Mucosa of descending colon (tissue), 3 donors: ENCODE data around the gene USP49. TPM values are rescaled to one million over a fixed set of nuclear protein-coding genes. Genes with fewer than 3 reads are reported as not detected.

Experiments
- ATAC-seq: fragments of 200-7000 bp; cut with Tn5 transposase; one replicate; pipeline ENCODE4 v1.9.1; 2020; ENCODE audit warnings: mild to moderate bottlenecking, moderate library complexity
- DNase-seq, 3 donors: peaks; one replicate each; pipeline ENCODE4 v3.0.0-alpha.2; 2020
- H3K36me3 ChIP-seq: fragments of 200-600 bp; one replicate; pipeline ENCODE4 v1.8.0; 2021; ENCODE audit warnings: low read depth, mild to moderate bottlenecking
- H3K4me1 ChIP-seq: fragments of 200-600 bp; one replicate; pipeline ENCODE4 v1.8.0; 2021; ENCODE audit warnings: low read depth, mild to moderate bottlenecking
- H3K4me3 ChIP-seq: fragments of 200-600 bp; one replicate; pipeline ENCODE4 v1.8.0; 2021; ENCODE audit warnings: mild to moderate bottlenecking
- H3K9me3 ChIP-seq: fragments of 200-600 bp; one replicate; pipeline ENCODE4 v1.8.0; 2021; ENCODE audit warnings: mild to moderate bottlenecking
- intact Hi-C, 2 donors: fragments of 100-400 bp; cut with DNase I in 1 of 2; cut with micrococcal nuclease in 1 of 2; formaldehyde crosslinking; loops; one replicate each; pipeline versions ENCODE4 v1.11.0 to v1.11.1; 2022; cut with DNase I, micrococcal nuclease
- total RNA-seq, 3 donors: library from RNA; stranded (reverse); fragmentation: NEBNext Ultra II Directional in 2 of 3; extraction: Animal tissue kit (Norgen Biotek cat#: 25700) in 2 of 3; gene quantifications; one replicate each; pipeline versions ENCODE4 v1.2.1 to v1.2.4, GENCODE V29; 2021 to 2023
- TF ChIP-seq, protein P1 (sequence below): fragments of 200-600 bp; IDR thresholded peaks from one replicate; pipeline ENCODE4 v1.8.0; 2022; ENCODE audit warnings: antibody characterized with exemption, mild to moderate bottlenecking
- donor health status: DM: no; HTN: no; CAD: no; lungs with moderate emphysema.
- donor health status: DM: no; HTN: no; CAD: no.
- donor health status: DM: no; HTN: yes; CAD: no.

The USP49 gene
- total RNA-seq, 3 donors from 2014 or later = 2.8 to 3.7 (median 3.2) TPM

GRCh38 chr6:41774841-41775240 is 120.3 kb downstream of the USP49 start:
- H3K36me3 ChIP-seq = peaks cover 6% of the 10 kb centered on the region

GRCh38 chr6:41771058-41771983 is 123.9 kb downstream of the USP49 start:
- TF ChIP-seq, protein P1, sequence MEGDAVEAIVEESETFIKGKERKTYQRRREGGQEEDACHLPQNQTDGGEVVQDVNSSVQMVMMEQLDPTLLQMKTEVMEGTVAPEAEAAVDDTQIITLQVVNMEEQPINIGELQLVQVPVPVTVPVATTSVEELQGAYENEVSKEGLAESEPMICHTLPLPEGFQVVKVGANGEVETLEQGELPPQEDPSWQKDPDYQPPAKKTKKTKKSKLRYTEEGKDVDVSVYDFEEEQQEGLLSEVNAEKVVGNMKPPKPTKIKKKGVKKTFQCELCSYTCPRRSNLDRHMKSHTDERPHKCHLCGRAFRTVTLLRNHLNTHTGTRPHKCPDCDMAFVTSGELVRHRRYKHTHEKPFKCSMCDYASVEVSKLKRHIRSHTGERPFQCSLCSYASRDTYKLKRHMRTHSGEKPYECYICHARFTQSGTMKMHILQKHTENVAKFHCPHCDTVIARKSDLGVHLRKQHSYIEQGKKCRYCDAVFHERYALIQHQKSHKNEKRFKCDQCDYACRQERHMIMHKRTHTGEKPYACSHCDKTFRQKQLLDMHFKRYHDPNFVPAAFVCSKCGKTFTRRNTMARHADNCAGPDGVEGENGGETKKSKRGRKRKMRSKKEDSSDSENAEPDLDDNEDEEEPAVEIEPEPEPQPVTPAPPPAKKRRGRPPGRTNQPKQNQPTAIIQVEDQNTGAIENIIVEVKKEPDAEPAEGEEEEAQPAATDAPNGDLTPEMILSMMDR = no peak
- Histone ChIP-seq H3K4me1 (no peaks in the 10 kb centered on the region), H3K9me3 (no peaks in the 10 kb centered on the region), H3K4me3 (no peak overlapping the region), H3K36me3 (peaks cover 6% of the 10 kb centered on the region)
- DNase-seq (no peak), ATAC-seq (no peak)
- intact Hi-C loops = no loop called here

More at GRCh38 chr6:41774841-41775240, 120.3 kb downstream of the USP49 start:
- intact Hi-C loops = no loop called here
- no peak for DNase-seq
- Histone ChIP-seq H3K9me3 (no peaks in the 10 kb centered on the region), H3K4me1 (peaks cover 10% of the 10 kb centered on the region), H3K4me3 (no peak overlapping the region)
- ATAC-seq = no peak
- TF ChIP-seq, protein P1 = no peak

GRCh38 chr6:41770381-41771057 is 124.7 kb downstream of the USP49 start:
- Histone ChIP-seq H3K36me3 (peaks cover 6% of the 10 kb centered on the region), H3K4me1 (no peaks in the 10 kb centered on the region), H3K9me3 (no peaks in the 10 kb centered on the region), H3K4me3 (no peak overlapping the region)
- intact Hi-C loops = no loop called here
- no peak for ATAC-seq
- DNase-seq = no peak
- TF ChIP-seq, protein P1 = no peak

DNA sequence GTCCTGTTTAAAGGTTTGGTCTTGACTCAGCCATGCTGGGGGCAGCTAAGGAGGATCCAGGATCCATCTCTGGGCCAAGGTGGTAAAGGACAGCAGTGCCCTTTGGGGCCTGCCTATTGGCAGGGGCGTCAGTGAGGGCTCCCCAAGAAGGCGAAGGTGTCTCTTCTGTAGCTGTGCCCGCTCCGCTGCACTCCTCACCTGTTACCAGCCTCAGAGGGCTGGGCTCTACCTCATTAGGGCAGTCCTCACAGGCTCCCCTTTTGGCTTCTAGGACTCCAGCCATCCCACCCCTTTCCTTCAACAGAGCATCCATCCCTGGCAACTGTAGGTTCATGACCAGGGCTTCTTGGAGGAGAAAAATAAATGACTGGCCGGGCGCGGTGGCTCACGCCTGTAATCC is 125.8 kb downstream of the USP49 start:
- no peak overlapping the region for H3K4me3 ChIP-seq
- intact Hi-C loops = no loop called here
- H3K36me3 ChIP-seq = peaks cover 6% of the 10 kb centered on the region
- no peak for DNase-seq
- TF ChIP-seq, protein P1 = no peak
- H3K4me1 ChIP-seq = no peaks in the 10 kb centered on the region
- no peak for ATAC-seq
- H3K9me3 ChIP-seq = no peaks in the 10 kb centered on the region

- Histone ChIP-seq H3K4me1 (no peaks in the 10 kb centered on the region), H3K4me3 (no peak overlapping the region), H3K9me3 (no peaks in the 10 kb centered on the region), H3K36me3 (peaks cover 6% of the 10 kb centered on the region)
- ATAC-seq (peak; percentile 86), DNase-seq (peak in 1 of 3 donors; percentile 58)
- TF ChIP-seq, protein P1 = no peak
- intact Hi-C loops = no loop called here
Observed at GRCh38 chr6:41768545-41769308, 126.4 kb downstream of the USP49 start.
